H1 (cell line): ENCODE measurements around the gene PSMC4. TPM values are rescaled to one million over a fixed set of nuclear protein-coding genes. Genes with fewer than 3 reads are reported as not detected.

Source experiments
- CTCF ChIA-PET: fragments of 300-600 bp; sonication (Branson Sonifier 250); formaldehyde crosslinking; loops from one replicate; lab custom pipeline; 2021; ENCODE audit not compliant: partially characterized antibody; lab: Charles Lee
- POLR2A ChIA-PET: fragments of 300-600 bp; sonication (Branson Sonifier 250); formaldehyde crosslinking; loops from one replicate; lab custom pipeline; 2021; ENCODE audit warnings: inconsistent platforms; ENCODE audit not compliant: partially characterized antibody; lab: Charles Lee
- DNase-seq, 2 experiments: peaks; one replicate each; pipeline versions ENCODE4 v3.0.0 to v3.0.0-alpha.2; 2010 to 2022; ENCODE audit warnings: low spot score in 2 of 2, low read depth in 1 of 2, mixed read lengths in 1 of 2
- FAIRE-seq: peaks from 2 replicates; lab custom pipeline; 2011; peaks lifted over from hg19 to GRCh38; lab: Jason Lieb, UNC
- H2AFZ ChIP-seq: 2 replicates; pipeline ENCODE4 v1.8.1; 2012; ENCODE audit warnings: low read length, inconsistent platforms
- H2AK5ac ChIP-seq: 2 replicates; pipeline ENCODE4 v1.6.1; 2013; ENCODE audit warnings: low read depth, low read length
- H2BK120ac ChIP-seq: replicated peaks from 2 replicates; pipeline ENCODE3; 2013; ENCODE audit warnings: low read depth, low read length, inconsistent platforms
- H2BK12ac ChIP-seq: 2 replicates; pipeline ENCODE4 v1.6.1; 2013; ENCODE audit warnings: low read depth, low read length
- H2BK15ac ChIP-seq: 2 replicates; pipeline ENCODE4 v1.6.1; 2013; ENCODE audit warnings: low read length
- H2BK20ac ChIP-seq: 2 replicates; pipeline ENCODE4 v1.6.1; 2013; ENCODE audit warnings: low read length
- H2BK5ac ChIP-seq: 2 replicates; pipeline ENCODE4 v1.6.1; 2013; ENCODE audit warnings: low read depth, low read length
- H3K14ac ChIP-seq: 2 replicates; pipeline ENCODE4 v1.6.1; 2013; ENCODE audit warnings: inconsistent platforms; ENCODE audit not compliant: insufficient read length
- H3K18ac ChIP-seq: 2 replicates; pipeline ENCODE4 v1.6.1; 2013; ENCODE audit warnings: low read length; ENCODE audit errors: extremely low read depth
- H3K23ac ChIP-seq: 2 replicates; pipeline ENCODE4 v1.6.1; 2013; ENCODE audit warnings: inconsistent platforms; ENCODE audit not compliant: insufficient read length
- H3K23me2 ChIP-seq: 2 replicates; pipeline ENCODE4 v1.6.1; 2013; ENCODE audit warnings: low read depth, low read length
- H3K27ac ChIP-seq: 2 replicates; pipeline ENCODE4 v1.6.1; 2011; ENCODE audit warnings: low read depth, low read length, inconsistent platforms
- H3K27me3 ChIP-seq, 4 experiments: replicated peaks in 1 of 4; 1 replicate in 1 of 4; 2 replicates in 3 of 4; pipeline versions ENCODE4 v1.6.1 to v1.8.1; 2011 to 2013; ENCODE audit warnings: low read length in 3 of 4, mild to moderate bottlenecking in 3 of 4, inconsistent platforms in 2 of 4, mixed read lengths in 2 of 4, moderate library complexity in 1 of 4; ENCODE audit not compliant: control insufficient read depth in 3 of 4, insufficient read depth in 3 of 4; ENCODE audit errors: extremely low read depth in 1 of 4
- H3K36me3 ChIP-seq, 4 experiments: 2 replicates each; pipeline versions ENCODE4 v1.6.1 to v1.8.1; 2011 to 2013; ENCODE audit warnings: mild to moderate bottlenecking in 4 of 4, low read length in 3 of 4, moderate library complexity in 2 of 4, control low read depth in 1 of 4, inconsistent platforms in 1 of 4; ENCODE audit not compliant: insufficient read depth in 4 of 4, control insufficient read depth in 2 of 4
- H3K4ac ChIP-seq: replicated peaks from 2 replicates; pipeline ENCODE3; 2013; ENCODE audit warnings: low read length, low read depth, mixed read lengths, inconsistent platforms; ENCODE audit not compliant: insufficient read length
- H3K4me1 ChIP-seq, 4 experiments: replicated peaks in 1 of 4; 1 replicate in 1 of 4; 2 replicates in 3 of 4; pipeline versions ENCODE4 v1.6.1 to v1.8.1; 2011 to 2013; ENCODE audit warnings: low read length in 3 of 4, inconsistent platforms in 2 of 4, mixed read lengths in 1 of 4; ENCODE audit not compliant: insufficient read depth in 4 of 4, control insufficient read depth in 3 of 4
- H3K4me2 ChIP-seq, 2 experiments: 2 replicates each; pipeline versions ENCODE4 v1.6.1 to v1.8.1; 2011 to 2013; ENCODE audit warnings: low read depth in 2 of 2, low read length in 2 of 2, control low read depth in 1 of 2, inconsistent platforms in 1 of 2, mild to moderate bottlenecking in 1 of 2; ENCODE audit not compliant: insufficient read depth in 1 of 2
- H3K4me3 ChIP-seq, 4 experiments: fragments of 200-600, 300-600 bp in 1 of 4; sonication (generic), shearing (Covaris generic), sonication (Bioruptor Twin) in 1 of 4; 2 replicates each; pipeline versions ENCODE4 v1.5.1 to v1.8.1; 2011 to 2016; ENCODE audit warnings: low read length in 4 of 4, low read depth in 3 of 4, control low read depth in 2 of 4, inconsistent platforms in 2 of 4, mild to moderate bottlenecking in 2 of 4, mixed read lengths in 1 of 4, moderate library complexity in 1 of 4; ENCODE audit not compliant: insufficient read depth in 2 of 4; ENCODE audit errors: extremely low read depth in 1 of 4
- H3K56ac ChIP-seq: replicated peaks from 2 replicates; pipeline ENCODE3; 2013; ENCODE audit warnings: low read depth, mild to moderate bottlenecking, mixed read lengths, low read length, inconsistent platforms; ENCODE audit not compliant: insufficient read length
- H3K79me1 ChIP-seq: 2 replicates; pipeline ENCODE4 v1.6.1; 2013; ENCODE audit warnings: low read depth, low read length, control low read depth
- H3K79me2 ChIP-seq, 2 experiments: 2 replicates each; pipeline versions ENCODE4 v1.6.1 to v1.8.1; 2012 to 2013; ENCODE audit warnings: low read length in 2 of 2, mild to moderate bottlenecking in 2 of 2, inconsistent platforms in 1 of 2; ENCODE audit not compliant: insufficient read depth in 2 of 2, control insufficient read depth in 1 of 2
- H3K9ac ChIP-seq, 4 experiments: replicated peaks in 1 of 4; 1 replicate in 1 of 4; 2 replicates in 3 of 4; pipeline versions ENCODE4 v1.6.1 to v1.8.1; 2011 to 2013; ENCODE audit warnings: low read depth in 3 of 4, low read length in 3 of 4, control low read depth in 2 of 4, mild to moderate bottlenecking in 2 of 4, moderate library complexity in 2 of 4, inconsistent platforms in 1 of 4; ENCODE audit errors: extremely low read depth in 1 of 4
- H3K9me3 ChIP-seq, 2 experiments: 2 replicates each; pipeline versions ENCODE4 v1.6.1 to v1.8.1; 2012 to 2013; ENCODE audit warnings: mild to moderate bottlenecking in 2 of 2, moderate library complexity in 2 of 2, control low read depth in 1 of 2, inconsistent platforms in 1 of 2, low read depth in 1 of 2, low read length in 1 of 2, mixed read lengths in 1 of 2; ENCODE audit not compliant: insufficient read depth in 2 of 2
- H4K20me1 ChIP-seq, 2 experiments: replicated peaks in 1 of 2; 2 replicates each; pipeline versions ENCODE3 to v1.8.1; 2011 to 2013; ENCODE audit warnings: inconsistent platforms in 2 of 2, low read length in 2 of 2, mild to moderate bottlenecking in 1 of 2; ENCODE audit not compliant: insufficient read depth in 2 of 2, control insufficient read depth in 1 of 2
- H4K5ac ChIP-seq: 2 replicates; pipeline ENCODE4 v1.6.1; 2013; ENCODE audit warnings: low read length, low read depth, mixed read lengths, inconsistent platforms; ENCODE audit not compliant: insufficient read length
- H4K8ac ChIP-seq: 2 replicates; pipeline ENCODE4 v1.8.0; 2013; ENCODE audit warnings: mild to moderate bottlenecking, moderate library complexity, low read length, inconsistent platforms; ENCODE audit not compliant: insufficient read depth; ENCODE audit errors: extremely low read depth
- H4K91ac ChIP-seq: replicated peaks from 2 replicates; pipeline ENCODE3; 2013; ENCODE audit warnings: low read length, mixed read lengths, inconsistent platforms; ENCODE audit not compliant: insufficient read length
- ASH2L ChIP-seq: fragments of 200-600, 300-600 bp; sonication (generic); IDR thresholded peaks from one replicate; pipeline ENCODE4 v1.7.1; 2017; ENCODE audit warnings: low read length
- BACH1 ChIP-seq: IDR thresholded peaks from 2 replicates; pipeline ENCODE4 v1.6.1; 2012; ENCODE audit warnings: low read length, improper control_type of control experiment
- BCL11A ChIP-seq, 2 experiments: IDR thresholded peaks; one replicate each; pipeline ENCODE4 v1.6.1; 2011; ENCODE audit warnings: low read depth in 2 of 2, low read length in 2 of 2, mild to moderate bottlenecking in 2 of 2
- CBX8 ChIP-seq: fragments of 300-800, 300-1000 bp; sonication (generic); IDR thresholded peaks from 2 replicates; pipeline ENCODE4 v1.7.1; 2016; ENCODE audit warnings: low read depth, low read length, borderline replicate concordance
- CHD1 ChIP-seq: IDR thresholded peaks from 2 replicates; pipeline ENCODE4 v1.6.1; 2012; ENCODE audit warnings: low read depth, low read length, improper control_type of control experiment
- CREB1 ChIP-seq: IDR thresholded peaks from 2 replicates; pipeline ENCODE4 v1.6.1; 2012; ENCODE audit warnings: inconsistent platforms
- CTBP2 ChIP-seq: IDR thresholded peaks from 2 replicates; pipeline ENCODE4 v1.7.0; 2011; ENCODE audit warnings: borderline replicate concordance, mild to moderate bottlenecking, moderate library complexity, mixed read lengths, low read length; ENCODE audit not compliant: insufficient read depth, insufficient read length
- FOSL1 ChIP-seq: IDR thresholded peaks from 2 replicates; pipeline ENCODE4 v1.6.1; 2011; ENCODE audit warnings: mild to moderate bottlenecking, low read depth, low read length, moderate library complexity; ENCODE audit not compliant: insufficient read depth
- KDM1A ChIP-seq: fragments of 200-600, 300-600 bp; sonication (generic); IDR thresholded peaks from 2 replicates; pipeline ENCODE4 v1.7.1; 2016; ENCODE audit warnings: mild to moderate bottlenecking, low read length, borderline replicate concordance
- POLR2A ChIP-seq, 2 experiments: IDR thresholded peaks; 1 replicate in 1 of 2; 2 replicates in 1 of 2; pipeline ENCODE4 v1.6.1; 2011; ENCODE audit warnings: low read depth in 2 of 2, low read length in 2 of 2, mild to moderate bottlenecking in 2 of 2; ENCODE audit errors: control extremely low read depth in 1 of 2
- RBBP5 ChIP-seq: IDR thresholded peaks from 2 replicates; pipeline ENCODE4 v1.7.1; 2012; ENCODE audit warnings: low read depth, mild to moderate bottlenecking, inconsistent platforms, low read length, moderate library complexity, borderline replicate concordance
- RNF2 ChIP-seq: fragments of 200-900, 300-1000 bp; sonication (generic); IDR thresholded peaks from 2 replicates; pipeline ENCODE4 v1.7.1; 2016; ENCODE audit warnings: borderline replicate concordance, low read depth, mild to moderate bottlenecking, antibody characterized with exemption, low read length; ENCODE audit not compliant: poor library complexity, severe bottlenecking; ENCODE audit errors: missing control alignments
- RXRA ChIP-seq: IDR thresholded peaks from 2 replicates; pipeline ENCODE4 v1.6.1; 2011; ENCODE audit warnings: low read depth, mild to moderate bottlenecking, low read length, moderate library complexity; ENCODE audit not compliant: insufficient read depth
- SIRT6 ChIP-seq: IDR thresholded peaks from one replicate; pipeline ENCODE4 v1.7.1; 2012; ENCODE audit warnings: low read length, inconsistent platforms
- WGBS, 2 experiments: shearing (Covaris generic) in 1 of 2; methylation state at CpG; one replicate each; pipeline versions ENCODE4 v1.1.6 to v1.1.7; 2013 to 2015; ENCODE audit warnings: low lambda C conversion rate in 2 of 2, mixed read lengths in 2 of 2, inconsistent platforms in 1 of 2, low coverage in 1 of 2, missing lambda C conversion rate in 1 of 2; ENCODE audit not compliant: insufficient replicate concordance in 2 of 2, insufficient coverage in 1 of 2, insufficient read length in 1 of 2; ENCODE audit errors: extremely low coverage in 1 of 2, missing lambda C conversion rate in 1 of 2; 5-methylcytosine and 5-hydroxymethylcytosine counted together
- polyA plus RNA-seq, 7 experiments: library from polyadenylated mRNA; depleted of rRNA in 3 of 7; stranded (reverse) in 5 of 7; unstranded in 2 of 7; fragments of >200 nt in 5 of 7; fragments of 200-250 nt in 2 of 7; gene quantifications; 1 replicate in 5 of 7; 2 replicates in 1 of 7; 4 replicates in 1 of 7; pipeline versions ENCODE4 v1.2.1 to v1.2.3, GENCODE V29; 2011 to 2013; ENCODE audit warnings: missing spikeins in 2 of 7, mixed read lengths in 2 of 7
- total RNA-seq: library from RNA; stranded (reverse); fragmentation: NEBNext Ultra II Directional; extraction: Animal tissue kit (Norgen Biotek cat#: 25700); gene quantifications from 2 replicates; pipeline ENCODE4 v1.2.1, GENCODE V29; 2021
- TF ChIP-seq, protein P1 (sequence below): IDR thresholded peaks from 2 replicates; pipeline ENCODE4 v1.6.1; 2011; ENCODE audit warnings: low read depth, mild to moderate bottlenecking, low read length; ENCODE audit not compliant: insufficient read depth

PSMC4 gene
- total and polyA plus RNA-seq, 2 of the 8 experiments (the other 6 are each of a cell fraction or from before 2014, with no cell fraction given): 116 to 126 TPM

DNA sequence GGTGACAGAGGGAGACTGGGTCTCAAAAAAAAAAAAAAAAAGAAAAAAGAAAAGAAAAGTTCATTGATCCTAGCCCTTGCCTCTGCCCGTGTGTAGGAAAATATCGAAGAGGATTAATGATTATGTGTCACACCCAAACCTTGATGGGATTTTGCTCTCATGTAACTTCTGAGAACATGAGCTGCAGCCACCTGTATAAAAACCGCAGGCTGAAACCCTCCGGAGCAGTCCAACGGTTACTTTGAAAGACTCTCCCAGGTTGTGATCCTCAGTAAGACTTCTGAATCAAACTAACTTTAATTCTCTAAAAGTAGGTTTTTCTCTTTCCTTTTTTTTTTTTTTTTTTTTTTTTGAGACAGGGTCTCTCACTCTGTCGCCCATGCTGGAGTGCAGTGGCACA is 4.3 kb upstream of the PSMC4 start:
- Histone ChIP-seq H2BK120ac (no peak overlapping the region), H2BK12ac (no peak overlapping the region), H2AFZ (no peak overlapping the region), H3K36me3 (no peaks in the 10 kb centered on the region), H3K23me2 (peaks cover 2% of the 10 kb centered on the region), H2BK20ac (no peak overlapping the region), H2BK15ac (no peak overlapping the region), H4K20me1 (no peaks in the 10 kb centered on the region), H4K5ac (no peak overlapping the region), H3K4me3 (no peak overlapping the region), H3K27ac (no peak overlapping the region), H3K27me3 (no peaks in the 10 kb centered on the region), H3K79me2 (peaks cover under 1 to 6% of the 10 kb centered on the region in 2 experiments; a peak in 3 of 4 replicates), H3K18ac (no peak overlapping the region), H4K8ac (no peak overlapping the region), H2BK5ac (no peak overlapping the region), H3K56ac (no peak overlapping the region), H3K4me1 (no peaks in the 10 kb centered on the region), H3K9me3 (no peaks in the 10 kb centered on the region), H3K23ac (no peak overlapping the region), H3K4ac (no peak overlapping the region), H4K91ac (no peak overlapping the region), H3K4me2 (no peak overlapping the region), H3K14ac (no peak overlapping the region), H2AK5ac (no peak overlapping the region), H3K79me1 (peaks cover under 1% of the 10 kb centered on the region; the same call in 1 of the 2 replicates), H3K9ac (no peak overlapping the region)
- CTCF ChIA-PET: interaction anchor here (0.7 to 1.1 kb wide), 2 partner anchors 31 to 52 kb away, joined by 3 read pairs; no protein-coding TSS in a partner anchor
- POLR2A ChIA-PET: no interaction called here
- FAIRE-seq: no peak
- WGBS, 2 experiments: 86% methylated on average over 3 of the region's 6 CpGs; no CpG with 5 or more reads in 1 of the 2 experiments
- DNase-seq: no peak
- TF ChIP-seq, protein P1, sequence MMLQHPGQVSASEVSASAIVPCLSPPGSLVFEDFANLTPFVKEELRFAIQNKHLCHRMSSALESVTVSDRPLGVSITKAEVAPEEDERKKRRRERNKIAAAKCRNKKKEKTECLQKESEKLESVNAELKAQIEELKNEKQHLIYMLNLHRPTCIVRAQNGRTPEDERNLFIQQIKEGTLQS: no peak
- TF ChIP-seq SIRT6: no peak
- no peak for TF ChIP-seq RNF2
- TF ChIP-seq CREB1: no peak
- TF ChIP-seq FOSL1: no peak
- TF ChIP-seq POLR2A (IDR thresholded peaks at IDR 0.05; ENCODE audit: control extremely low read depth in 1 of 2, low read depth in 2 of 2, low read length in 2 of 2): no peak
- no peak for TF ChIP-seq CHD1
- TF ChIP-seq KDM1A: no peak
- no peak for TF ChIP-seq CBX8
- no peak for TF ChIP-seq RXRA
- TF ChIP-seq CTBP2: no peak
- no peak for TF ChIP-seq BACH1
- no peak for TF ChIP-seq BCL11A (IDR thresholded peaks at IDR 0.05; ENCODE audit: low read depth in 2 of 2, low read length in 2 of 2)
- no peak for TF ChIP-seq ASH2L
- TF ChIP-seq RBBP5: no peak
